NCI-H2029 (cell line): ENCODE data around the gene ATP23.

ENCODE experiments used
- DNase-seq: peaks from one replicate; lab custom pipeline; 2025; lab: John Stamatoyannopoulos, UW

ATP23 gene, protein sequence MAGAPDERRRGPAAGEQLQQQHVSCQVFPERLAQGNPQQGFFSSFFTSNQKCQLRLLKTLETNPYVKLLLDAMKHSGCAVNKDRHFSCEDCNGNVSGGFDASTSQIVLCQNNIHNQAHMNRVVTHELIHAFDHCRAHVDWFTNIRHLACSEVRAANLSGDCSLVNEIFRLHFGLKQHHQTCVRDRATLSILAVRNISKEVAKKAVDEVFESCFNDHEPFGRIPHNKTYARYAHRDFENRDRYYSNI

DNA sequence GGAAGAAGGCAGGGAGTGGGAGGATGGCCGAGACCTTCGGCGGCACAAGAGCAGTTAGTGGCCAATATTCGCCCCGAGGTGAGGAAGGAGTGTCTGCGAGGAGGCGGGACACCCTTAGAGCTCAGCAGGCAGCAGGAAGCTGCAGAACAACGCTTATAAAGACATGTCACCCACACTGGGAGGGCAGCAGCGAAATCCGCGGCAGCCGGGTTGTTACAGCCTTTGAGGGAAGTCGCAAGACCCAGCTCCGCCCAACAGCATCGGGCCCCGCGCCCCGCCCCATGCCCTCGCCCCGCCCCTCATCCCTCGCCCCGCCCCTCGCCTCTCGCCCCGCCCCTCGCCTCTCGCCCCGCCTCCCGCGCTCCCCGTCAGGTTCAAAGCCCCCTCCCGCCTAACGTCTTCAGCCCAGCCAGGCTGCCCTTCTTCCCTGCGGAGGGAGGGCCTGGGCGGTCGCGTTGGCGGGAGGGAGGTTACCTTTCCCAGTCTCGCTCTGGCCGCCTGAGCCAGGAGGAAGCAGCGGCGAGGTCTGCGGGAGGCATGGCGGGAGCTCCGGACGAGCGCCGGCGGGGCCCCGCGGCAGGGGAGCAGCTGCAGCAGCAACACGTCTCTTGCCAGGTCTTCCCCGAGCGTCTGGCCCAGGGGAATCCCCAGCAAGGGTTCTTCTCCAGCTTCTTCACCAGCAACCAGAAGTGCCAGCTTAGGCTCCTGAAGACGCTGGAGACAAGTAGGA lies at the start of gene ATP23:
TSS of gene ATP23 (plus strand) at position 403 of the 730 bp plus-strand sequence. CDS start at position 538, 135 bp downstream.
- DNase-seq: peak; percentile 89

DNA sequence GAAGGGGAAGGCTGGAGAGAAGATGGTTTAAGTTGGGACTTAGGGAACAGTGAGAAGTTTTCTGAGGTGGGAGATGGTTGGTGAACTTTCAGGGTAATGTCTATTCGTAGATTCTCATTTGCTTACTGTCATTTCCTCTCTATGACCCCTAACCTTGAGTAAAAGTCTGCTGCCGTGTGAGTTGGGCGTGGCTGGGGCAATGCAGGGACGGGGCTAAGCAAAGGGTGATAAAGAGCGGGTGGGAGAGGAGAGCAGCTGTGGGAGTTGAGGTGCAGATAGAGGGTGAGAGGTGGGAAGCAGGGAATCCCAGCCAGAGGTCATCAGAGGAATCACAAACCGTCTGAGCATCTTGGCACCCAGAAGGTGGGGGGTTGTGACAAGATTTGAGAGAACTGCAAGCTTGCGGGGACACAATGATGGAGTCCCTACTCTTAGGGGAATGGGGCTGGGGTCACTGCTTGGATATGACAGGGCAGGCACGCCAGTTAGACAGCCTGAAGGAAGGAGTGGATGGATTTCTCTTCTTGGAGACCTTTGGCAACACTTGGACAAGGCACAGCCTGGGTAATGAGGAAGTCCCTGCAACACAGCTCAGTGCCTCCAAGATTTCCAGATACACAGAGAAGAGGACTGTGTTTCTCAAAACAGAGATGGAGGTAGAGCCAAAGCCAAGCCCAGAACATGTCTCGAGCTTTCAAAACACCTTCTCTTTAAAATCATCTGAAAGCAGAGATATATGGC lies 49.0 kb upstream of the ATP23 start:
- no peak for DNase-seq

DNA sequence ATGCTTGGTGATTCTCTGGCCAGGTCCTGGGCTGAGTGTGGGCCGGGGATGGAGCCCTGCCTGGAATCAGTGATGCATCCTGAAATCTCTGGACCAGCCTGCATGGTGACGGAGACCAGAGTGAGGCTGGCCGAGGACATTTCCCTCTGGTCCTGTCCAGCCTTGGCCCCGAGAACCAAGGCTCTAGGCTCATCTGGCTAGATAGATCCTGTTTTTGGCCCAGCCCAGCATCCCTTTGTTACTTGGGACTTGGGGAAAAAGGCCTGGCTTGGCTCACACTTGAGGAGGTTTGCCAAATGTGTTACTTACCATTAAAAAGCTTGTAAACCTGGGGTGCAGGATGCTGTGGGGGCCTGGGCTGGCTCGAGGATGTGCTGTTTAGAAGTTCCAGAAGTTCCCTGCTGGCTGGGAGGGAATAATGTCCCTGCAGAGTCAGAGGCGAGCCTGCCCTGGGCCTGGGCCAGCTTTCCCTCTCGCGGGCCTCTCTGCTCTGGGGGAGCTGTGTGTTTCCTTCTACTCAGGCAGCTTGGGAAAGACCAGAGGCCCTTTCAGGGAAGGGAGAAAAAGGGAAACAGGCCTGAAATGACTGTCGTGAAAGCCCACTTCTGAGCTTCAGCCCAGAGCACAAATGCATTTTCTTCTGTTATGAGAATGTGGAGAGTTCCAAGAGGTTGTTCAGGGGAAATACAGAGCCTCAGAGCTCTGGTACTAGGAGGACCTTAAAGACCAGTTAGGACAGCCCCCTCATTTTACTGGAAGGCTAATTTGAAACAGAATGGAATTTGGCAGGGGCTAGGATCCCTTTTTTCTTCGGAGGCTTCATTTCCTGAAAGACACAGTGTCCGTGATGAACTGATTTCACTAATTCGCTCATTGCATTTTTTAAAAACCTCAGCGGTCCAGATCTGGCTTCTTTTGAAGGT lies 47.7 kb upstream of the ATP23 start:
- peak; percentile 12 for DNase-seq

DNA sequence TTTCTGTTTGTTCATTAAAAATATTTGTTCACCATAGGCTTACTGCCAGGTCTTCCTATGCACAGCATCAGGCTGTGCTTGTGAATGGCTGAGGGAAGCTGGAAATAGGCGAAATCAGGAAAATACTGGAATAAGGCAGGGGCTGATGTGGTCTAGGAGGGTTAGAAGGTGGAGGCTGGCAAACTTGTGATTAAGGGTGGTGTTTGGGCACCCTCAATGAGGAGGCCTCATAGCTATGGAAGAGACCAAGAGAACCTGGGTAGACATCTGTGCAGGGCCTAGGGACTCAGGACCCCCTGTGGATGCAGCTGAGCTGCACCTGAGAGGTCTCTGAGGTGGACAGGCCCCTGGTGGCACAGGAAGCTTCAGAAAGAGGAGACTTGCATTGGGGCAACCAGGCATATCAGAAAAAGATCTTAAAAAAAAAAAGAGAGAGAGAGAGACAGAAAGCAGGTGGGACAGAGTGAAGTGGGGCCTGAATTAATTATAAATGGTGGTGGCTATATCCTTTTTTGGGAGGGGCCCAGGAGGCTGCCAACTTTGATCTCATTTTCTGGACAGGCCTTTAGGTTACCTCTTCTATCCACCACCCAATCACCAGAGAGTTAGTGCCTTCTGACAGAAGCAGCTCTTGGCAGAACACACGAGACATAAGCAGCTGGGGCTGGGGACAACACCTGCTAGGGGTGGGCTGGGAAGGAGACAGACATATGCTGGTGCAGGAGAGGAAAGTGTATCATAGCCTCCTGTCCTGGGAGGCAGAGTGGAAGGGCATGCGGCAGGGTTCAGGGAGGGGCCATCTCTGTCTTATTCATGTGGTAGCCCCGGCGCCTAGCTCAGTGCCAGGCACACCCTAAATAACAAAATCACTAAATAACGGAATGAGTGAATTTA lies 46.7 kb upstream of the ATP23 start:
- DNase-seq: peak; percentile 88

DNA sequence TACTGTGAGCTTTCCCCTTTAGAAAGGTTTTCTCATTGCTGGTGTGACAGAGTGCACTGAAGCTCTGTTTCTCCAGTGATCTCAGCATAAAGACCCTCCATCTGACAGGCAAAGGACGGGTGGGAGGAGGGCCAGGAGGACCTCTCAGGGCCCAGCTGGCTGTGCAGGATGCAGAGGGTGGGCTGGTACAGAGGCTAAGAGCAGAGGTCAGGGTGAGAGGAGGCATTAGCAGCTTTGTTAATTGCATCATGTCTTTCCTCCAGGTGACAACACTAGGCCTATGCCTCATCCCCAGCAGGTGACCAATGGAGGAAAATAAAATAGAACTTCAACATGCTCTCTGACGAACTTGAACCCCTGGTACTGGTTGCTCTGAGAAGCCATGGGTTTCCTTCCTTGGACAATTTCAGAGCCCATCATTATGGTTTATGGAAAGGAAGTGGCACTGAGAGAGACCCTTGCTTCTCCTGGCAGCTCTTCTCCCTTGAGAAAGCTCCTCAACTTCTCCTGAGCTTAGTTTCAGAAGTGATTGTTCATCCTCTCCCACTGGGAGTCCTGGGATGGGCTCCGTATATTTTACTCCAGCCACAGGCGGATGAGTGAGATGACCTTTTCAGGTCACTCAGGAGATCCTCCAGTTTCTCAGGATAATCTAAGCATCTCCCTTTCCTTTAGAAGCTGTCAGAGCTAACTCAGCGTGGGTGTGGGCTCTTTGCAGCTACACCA lies 45.8 kb upstream of the ATP23 start:
- DNase-seq: no peak

DNA sequence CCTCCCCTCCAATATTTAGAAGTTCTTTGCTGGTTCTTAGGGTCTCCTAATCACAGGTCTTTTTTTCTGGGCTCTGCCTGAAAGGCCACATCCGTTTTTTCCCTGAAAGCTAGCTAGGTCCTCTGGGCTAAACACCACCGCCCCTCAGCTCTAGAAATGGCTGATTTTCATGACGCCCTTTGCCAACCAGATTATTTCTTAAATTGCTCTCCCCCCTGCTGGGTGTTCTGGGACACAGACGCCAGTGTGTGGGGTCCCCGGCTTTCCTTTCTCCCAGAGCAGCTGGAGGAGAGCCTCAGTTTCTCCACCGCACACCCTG lies 45.3 kb upstream of the ATP23 start:
- no peak for DNase-seq

DNA sequence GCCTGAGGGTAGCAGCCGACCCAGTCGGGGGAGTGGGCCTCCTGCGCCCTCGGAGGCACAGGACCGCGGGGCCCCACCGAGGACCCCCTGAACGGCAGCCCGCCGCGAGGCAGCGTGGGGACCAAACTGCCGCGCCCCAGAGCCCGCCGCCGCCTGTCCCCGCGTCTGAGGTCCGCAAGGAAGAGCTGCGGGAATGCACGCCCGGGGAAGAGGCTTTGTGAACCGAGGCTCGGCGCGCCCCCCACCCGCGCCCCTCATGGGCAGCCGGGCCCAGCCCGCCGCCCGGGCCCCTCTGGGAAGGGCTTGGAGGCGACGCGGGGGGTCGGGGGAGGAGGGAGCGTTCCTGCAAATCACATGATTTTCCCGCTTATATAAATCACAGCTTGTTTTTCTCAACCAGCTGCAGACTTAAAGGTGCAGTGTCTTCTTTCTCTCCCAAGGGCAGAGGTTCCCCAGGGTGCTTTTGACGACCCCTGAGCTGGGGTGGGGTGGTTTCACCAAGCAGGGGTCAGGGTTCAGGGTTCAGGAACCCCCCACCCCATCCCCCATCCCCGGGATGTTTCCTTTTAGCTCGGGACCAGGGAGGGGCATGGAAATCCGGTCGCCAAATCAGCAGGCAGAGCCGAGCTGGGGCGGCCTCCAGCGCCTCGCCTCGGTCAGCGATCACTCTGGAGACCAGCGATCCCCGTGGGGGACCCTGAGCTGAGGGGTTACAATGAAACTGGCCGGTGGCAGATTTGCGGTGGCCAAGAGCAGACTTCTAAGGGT lies 44.7 kb upstream of the ATP23 start:
- peak; percentile 44 for DNase-seq

DNA sequence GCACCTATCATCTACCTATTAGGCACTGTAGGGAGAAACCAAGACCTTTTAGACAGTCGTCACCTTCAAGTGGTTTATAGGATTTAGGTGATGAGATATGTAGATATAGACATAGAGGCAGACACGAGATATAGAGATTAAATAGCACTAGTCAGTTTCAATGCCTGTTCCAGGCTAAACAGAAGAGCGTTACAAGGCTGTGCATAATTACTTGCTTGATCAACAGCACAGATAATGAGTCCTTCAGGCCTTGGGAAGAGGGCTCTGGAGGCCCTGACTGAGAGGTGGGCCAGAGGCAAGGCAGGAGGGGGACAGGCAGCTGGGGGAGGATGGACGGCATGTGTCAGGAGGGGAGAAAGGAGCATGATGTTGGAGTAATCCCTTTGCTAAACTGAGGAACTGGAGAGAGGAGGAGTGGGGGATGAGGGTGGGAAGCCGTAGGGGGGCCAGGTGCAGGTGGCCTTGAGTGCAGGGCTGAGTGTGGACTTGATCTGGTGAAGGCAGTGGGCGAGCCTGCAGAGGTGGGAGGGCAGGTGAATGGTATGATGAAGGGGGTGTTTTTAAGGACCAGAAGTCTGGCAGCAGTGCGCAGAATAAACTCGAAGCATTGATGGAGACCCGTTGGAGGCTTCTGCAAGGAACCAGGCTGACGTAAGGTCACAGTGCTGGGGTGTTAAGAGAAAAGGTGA lies 43.9 kb upstream of the ATP23 start:
- no peak for DNase-seq

DNA sequence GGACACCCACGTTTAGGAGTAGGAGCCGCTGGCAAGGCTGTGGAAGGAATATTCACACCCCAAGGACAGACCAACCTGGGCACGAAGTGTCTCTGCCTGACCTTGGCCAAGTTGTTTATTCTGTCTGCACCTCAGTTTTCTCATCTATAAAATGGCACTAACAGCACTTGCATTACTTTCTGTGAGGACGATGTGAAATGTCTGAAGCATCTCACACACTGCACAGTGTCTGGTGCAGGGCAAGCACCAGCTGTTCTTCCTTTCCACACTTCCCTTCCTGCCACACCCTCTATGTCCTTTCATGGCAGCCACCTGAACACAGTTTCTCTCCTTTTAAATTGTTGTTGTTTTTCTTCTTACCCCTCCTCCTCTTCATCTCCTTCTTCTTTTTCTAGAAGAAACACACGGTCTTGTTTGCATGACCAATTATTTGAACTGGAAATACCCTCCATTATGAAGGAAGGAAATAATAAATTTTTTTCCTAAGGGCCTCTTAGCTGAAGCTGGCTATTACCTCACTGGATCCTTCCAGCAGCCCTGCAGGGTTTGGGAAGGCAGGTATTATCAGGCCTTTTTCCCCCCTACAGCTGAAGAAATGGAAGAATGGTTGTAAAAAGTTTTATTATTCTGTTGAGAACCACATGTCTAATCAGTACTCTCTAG lies 42.9 kb upstream of the ATP23 start:
- DNase-seq: peak; percentile 47

DNA sequence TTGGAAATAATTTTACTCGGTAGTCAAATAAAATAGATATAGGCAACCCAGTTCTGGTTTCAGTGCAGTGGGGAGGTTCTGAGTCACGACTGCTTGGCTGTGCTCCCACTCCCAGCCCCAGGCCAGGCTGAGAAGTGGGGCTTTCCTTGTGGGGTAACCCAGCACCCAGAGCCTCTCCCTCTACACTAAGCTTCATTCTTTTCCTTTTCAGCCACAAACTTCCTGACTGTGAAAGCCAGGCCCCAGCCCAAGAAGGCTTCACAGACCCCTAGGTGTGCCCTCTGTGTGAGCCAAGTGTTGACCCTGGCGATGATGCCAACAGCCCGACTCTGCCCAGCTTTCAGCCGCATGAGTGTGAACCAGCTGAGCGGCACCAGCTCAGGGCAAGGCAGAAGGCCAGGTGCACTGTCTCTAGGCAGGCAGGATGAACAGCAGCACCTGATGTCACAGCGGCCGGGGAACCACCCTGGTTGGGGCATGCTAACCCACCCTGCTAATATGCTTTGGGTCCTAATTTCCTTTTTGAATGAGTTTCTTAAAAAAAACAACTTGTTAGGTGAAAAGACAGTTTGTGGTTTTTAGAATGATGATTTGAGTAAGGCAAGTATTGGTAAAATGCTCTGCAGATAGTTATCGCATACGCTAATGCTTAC lies 42.2 kb upstream of the ATP23 start:
- peak; percentile 69 for DNase-seq

DNA sequence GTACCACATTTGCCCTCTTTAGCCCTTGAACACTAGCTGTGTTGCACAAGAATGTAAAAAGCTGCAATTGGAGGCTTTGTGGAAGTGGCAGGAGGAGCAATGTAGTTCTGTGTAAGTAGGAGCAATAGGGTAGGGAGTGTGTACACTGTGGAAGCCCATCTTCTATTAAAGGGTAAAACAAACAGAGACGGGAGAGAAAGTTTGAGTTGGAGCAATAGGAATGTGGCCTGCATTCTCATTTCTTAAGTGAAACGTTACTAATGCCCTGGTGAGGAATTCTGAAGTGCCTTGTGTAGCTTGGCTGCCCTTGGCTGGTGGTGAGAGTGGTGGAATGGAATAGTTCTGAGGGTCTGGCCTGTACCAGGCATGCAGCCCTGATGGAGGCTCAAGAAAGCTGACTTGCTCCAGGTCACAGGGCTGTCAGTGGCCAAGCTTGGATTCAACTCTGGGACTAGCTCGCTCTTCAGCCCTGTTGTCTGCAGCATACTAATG lies 38.8 kb upstream of the ATP23 start:
- no peak for DNase-seq

DNA sequence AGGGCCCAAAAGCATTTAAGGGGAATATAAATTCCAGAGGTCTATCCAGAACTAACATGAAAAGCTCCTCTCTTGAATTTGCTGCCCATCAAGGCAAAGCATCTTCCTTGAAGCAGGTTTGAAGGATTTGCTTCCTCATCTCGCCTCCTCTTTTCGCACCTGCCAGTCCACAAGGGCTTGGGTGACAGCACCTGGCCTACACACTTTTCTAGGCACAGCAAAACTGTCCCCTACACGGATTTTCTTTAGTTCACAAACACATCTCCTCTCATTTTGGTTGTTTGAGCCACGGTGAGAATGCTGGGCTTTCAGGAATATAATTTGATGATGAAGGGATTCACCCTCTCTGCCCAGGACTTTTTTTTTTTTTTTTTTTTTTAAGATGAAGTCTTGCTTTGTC lies 36.9 kb upstream of the ATP23 start:
- no peak for DNase-seq

DNA sequence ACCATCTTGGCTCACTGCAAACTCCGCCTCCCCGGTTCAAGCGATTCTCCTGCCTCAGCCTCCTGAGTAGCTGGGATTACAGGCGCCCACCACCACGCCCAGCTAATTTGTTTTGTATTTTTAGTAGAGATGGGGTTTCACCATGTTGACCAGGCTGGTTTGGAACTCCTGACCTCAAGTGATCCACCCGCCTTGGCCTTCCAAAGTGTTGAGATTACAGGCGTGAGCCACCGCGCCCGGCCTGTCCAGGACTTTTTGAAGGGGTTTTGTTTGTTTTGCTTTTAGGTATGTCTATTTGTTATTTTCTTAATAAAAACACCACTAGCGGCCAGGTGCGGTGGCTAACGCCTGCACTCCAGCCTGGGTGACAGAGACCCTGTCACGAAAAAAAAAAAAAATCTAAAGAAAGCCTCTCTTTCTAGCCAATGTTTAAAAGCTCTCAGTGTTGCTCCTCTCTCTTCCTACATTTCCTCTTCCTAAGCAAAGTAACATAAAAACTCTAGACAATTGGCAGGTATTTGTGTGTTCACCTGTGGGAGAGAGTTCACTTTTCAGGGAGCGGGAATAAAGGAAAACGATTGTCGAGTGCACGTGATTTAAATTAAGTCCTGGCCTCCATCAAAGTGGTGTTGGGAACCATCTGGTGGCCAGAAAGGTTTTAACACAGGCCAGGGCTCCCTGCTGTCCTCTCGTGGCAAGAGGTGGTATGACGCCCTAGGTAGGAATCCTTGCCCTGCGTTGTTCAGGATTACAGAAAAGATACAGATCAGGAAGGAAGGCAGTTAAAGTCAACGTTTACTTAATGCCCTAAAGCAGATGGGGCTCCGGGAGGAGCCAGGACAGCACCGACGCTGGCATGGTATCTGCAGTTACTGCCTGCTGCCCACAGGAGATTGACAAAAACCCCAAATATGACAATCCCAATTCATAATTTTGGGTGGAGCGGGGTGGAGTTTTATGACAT lies 36.2 kb upstream of the ATP23 start:
- peak; percentile 91 for DNase-seq

DNA sequence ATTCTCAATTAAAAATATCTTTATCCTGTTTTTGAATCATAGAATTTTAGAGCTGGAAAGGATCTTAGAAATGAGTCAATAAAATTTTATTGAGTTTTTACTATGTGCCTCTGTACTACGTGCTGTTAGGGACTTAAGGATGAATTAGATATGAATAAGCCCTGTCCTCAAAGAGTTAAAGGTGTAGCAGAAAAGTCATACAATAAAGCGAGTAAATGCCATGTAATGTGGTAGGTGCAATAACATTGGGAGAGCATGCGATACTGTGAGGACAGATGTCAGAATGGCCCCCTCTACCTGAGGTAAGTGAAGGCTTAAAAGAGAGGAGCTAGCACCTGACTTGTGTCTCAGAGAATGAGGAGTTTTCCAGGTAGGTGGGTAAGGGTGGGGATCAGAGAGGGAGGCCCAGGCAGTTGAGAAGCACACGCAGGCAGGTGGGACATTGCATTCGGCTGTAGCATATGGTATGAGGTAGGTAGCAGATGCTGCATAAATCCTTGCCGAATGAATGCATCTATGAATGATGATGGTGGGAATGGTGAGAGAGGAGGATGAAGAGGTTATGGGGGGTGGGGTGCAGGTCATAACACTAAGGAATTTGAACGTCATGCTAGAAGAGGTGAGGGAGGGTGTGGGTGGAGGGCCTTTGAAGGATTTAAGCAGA lies 35.4 kb upstream of the ATP23 start:
- DNase-seq: no peak

DNA sequence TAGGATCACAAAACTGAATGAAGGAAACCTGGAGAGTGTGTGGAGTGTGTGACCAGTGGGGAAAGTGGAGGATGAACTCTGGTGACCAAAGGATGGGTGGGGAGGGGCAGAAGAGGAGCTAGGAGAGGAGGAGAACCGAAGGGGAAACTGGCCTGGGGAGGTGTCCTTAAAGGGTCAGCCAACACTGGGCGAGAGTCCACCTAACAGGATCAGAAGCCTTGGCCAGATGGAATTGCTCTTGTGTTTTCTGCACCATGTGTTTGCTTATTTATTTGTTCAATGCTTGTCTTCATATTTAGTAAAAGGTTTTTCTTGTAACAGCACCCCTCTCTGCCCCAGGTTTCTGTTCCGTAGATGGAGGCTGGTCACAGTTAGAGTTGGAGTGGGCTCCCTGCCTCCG lies 34.5 kb upstream of the ATP23 start:
- no peak for DNase-seq

DNA sequence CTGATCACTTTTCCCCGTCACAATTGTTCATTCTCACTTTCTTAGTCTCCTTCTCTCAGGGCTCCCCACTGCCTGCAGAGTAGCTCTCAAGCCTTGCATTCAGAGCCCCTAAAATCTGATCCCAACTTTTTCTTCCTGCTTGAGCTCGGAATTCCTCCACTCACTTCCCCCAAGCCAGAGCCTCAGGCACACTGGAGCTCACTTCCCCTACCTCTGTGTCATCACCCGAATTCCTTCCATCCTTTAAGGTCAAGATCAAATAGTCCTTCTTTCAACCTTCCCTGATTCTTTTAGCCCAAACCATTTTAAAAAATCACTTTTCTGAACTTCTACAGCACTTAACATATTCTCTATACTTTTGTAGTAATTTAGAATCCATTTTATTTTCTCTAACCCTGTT lies 34.1 kb upstream of the ATP23 start:
- no peak for DNase-seq
